Panc1 (cell line): Measurements from ENCODE around the gene CLBA1.

Experiments
- CTCF ChIP-seq: fragments of 450-650 bp; IDR thresholded peaks from 2 replicates; pipeline ENCODE4 v1.5.1; 2017; ENCODE audit warnings: mild to moderate bottlenecking
- POLR2AphosphoS5 ChIP-seq: IDR thresholded peaks from 2 replicates; pipeline ENCODE4 v1.6.1; 2012; ENCODE audit warnings: mild to moderate bottlenecking, low read depth, low read length, moderate library complexity
- TCF7L2 ChIP-seq: IDR thresholded peaks from 2 replicates; pipeline ENCODE4 v1.6.1; 2011; ENCODE audit warnings: mild to moderate bottlenecking, low read depth, low read length, inconsistent platforms

GRCh38 chr14:105021656-105022275 lies 36.2 kb downstream of the CLBA1 start:
- TF ChIP-seq CTCF (no peak), POLR2AphosphoS5 (no peak), TCF7L2 (no peak)
